DMS 273 (cell line): Measurements from ENCODE around the gene MYOCD.
A peak's percentile ranks its signal among the peaks of the same experiment; 100 is the strongest.

Experiments
- DNase-seq: peaks from one replicate; lab custom pipeline; 2025; ENCODE audit not compliant: unreplicated experiment; lab: John Stamatoyannopoulos, UW

MYOCD gene

GRCh38 chr17:12642034-12642433 is 23.7 kb upstream of the MYOCD start:
- DNase-seq: no peak

- DNase-seq: no peak
Observed at GRCh38 chr17:12643822-12644221, 21.9 kb upstream of the MYOCD start.

GRCh38 chr17:12644623-12645022 is 21.1 kb upstream of the MYOCD start:
- DNase-seq: no peak

GRCh38 chr17:12646761-12647422 is 18.8 kb upstream of the MYOCD start:
- DNase-seq: no peak

- DNase-seq: no peak
Observed at GRCh38 chr17:12648498-12648897, 17.2 kb upstream of the MYOCD start.

GRCh38 chr17:12655936-12656335 is 9.8 kb upstream of the MYOCD start:
- no peak for DNase-seq

GRCh38 chr17:12656354-12656753 is 9.3 kb upstream of the MYOCD start:
- DNase-seq: no peak

GRCh38 chr17:12659500-12659899 is 6.2 kb upstream of the MYOCD start:
- no peak for DNase-seq

GRCh38 chr17:12664252-12664651 is 1.4 kb upstream of the MYOCD start:
- DNase-seq: no peak

- DNase-seq: peak; percentile 19
Observed at GRCh38 chr17:12664894-12665262, 812 bp upstream of the MYOCD start.

- peak; percentile 20 for DNase-seq
Observed at GRCh38 chr17:12666718-12667117, 1.0 kb downstream of the MYOCD start.

GRCh38 chr17:12667299-12667958 is 1.7 kb downstream of the MYOCD start:
- peak; percentile 85 for DNase-seq

GRCh38 chr17:12671906-12672305 is 6.2 kb downstream of the MYOCD start:
- no peak for DNase-seq

GRCh38 chr17:12672947-12673346 is 7.3 kb downstream of the MYOCD start:
- DNase-seq: no peak

GRCh38 chr17:12673788-12674187 is 8.1 kb downstream of the MYOCD start:
- DNase-seq: no peak

- peak; percentile 44 for DNase-seq
Observed at GRCh38 chr17:12680407-12680897, 14.8 kb downstream of the MYOCD start.

- DNase-seq: no peak
Observed at GRCh38 chr17:12680993-12681392, 15.3 kb downstream of the MYOCD start.

GRCh38 chr17:12683299-12683698 is 17.6 kb downstream of the MYOCD start:
- DNase-seq: no peak

GRCh38 chr17:12686486-12686885 is 20.8 kb downstream of the MYOCD start:
- DNase-seq: peak; percentile 22

- no peak for DNase-seq
Observed at GRCh38 chr17:12688382-12688781, 22.7 kb downstream of the MYOCD start.

- no peak for DNase-seq
Observed at GRCh38 chr17:12691173-12691572, 25.5 kb downstream of the MYOCD start.

- DNase-seq: no peak
Observed at GRCh38 chr17:12693640-12694039, 27.9 kb downstream of the MYOCD start.

- no peak for DNase-seq
Observed at GRCh38 chr17:12706070-12706469, 40.4 kb downstream of the MYOCD start.
